M059J (cell line): ENCODE measurements around the gene CARD8. TPM values are rescaled to one million over a fixed set of nuclear protein-coding genes. Genes with fewer than 3 reads are reported as not detected.

ENCODE experiments used
- DNase-seq: peaks from one replicate; pipeline ENCODE4 v3.0.0-alpha.2; 2012; ENCODE audit warnings: low read depth
- total RNA-seq: library from RNA; depleted of rRNA; stranded (reverse); fragments of >200 nt; shearing (Covaris generic); gene quantifications from 2 replicates; pipeline ENCODE4 v1.2.3, GENCODE V29; 2014

Gene CARD8
- total RNA-seq, 1 experiment from 2014 or later = 10.7 TPM

GRCh38 chr19:48210005-48210404 is 45.7 kb downstream of the CARD8 start:
- no peak for DNase-seq

DNA sequence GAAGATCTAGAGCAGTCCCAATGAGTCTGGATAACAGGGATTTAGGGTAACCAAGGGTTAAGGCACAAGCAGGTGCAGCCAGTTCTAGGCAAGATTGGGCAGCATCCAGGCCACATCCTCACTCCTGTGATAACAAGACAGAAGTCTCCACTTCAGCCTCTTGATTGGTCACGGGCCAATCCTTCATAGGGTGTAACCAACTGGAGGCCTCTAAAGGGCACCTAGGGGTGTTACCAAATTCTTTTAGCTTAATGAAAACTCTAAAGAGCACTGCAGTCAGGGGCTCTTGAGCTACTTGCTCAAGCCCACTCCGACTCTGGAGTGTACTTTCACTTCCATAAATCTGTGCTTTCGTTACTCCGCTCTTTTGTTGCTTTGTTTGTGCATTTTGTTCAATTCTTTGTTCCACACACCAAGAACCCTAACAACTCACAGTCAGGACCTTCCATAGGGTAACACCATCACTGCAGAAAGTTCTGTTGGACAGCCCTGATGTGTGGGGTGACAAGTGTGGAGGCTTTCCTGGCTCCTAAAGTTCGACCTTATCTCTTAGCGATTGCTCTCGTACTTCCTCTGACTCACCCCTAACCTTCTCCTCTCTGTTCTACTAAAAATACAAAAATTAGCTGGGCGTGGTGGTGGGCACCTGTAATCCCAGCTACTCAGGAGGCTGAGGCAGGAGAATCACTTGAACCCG is 49.2 kb downstream of the CARD8 start:
- DNase-seq = peak; percentile 24

DNA sequence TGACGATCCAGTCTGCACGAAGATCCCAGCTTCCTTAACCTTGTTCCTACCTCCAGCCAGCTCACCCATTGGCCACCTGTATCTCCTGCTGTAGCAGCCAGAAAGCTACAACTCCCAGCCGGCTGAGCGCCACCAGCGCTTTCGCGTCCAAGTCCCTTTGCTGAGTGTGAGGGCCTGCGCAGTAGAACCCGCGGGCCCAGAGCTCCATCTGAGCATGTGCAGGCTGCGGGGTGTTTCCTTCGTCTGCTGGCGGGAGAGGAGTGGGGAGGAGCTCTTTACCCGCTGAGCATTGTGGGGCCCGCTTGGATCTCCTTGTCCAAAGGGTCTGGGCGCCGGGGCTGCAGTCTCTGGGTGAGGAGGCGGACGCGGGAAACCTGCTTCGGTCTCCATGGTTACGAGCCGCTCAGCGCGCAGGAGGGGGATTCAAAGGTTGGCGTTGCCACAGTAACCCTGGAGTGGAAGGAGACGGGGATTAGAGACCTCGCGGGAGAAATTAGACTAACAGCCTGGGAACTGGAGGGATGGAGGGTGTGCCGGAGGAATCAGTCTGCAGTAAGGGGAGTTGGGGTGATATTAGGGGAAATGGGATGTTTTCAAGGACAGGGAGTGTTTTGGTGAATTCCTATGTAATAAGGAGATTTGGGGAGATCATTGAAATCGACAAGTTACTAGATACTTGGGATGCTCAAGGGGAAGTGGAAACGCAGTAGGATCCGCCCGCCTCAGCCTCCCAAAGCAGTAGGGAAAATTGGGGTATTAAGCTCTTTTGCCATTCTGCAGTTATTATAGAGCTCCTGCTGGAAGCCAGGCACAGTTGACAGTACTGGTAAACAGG is 51.7 kb downstream of the CARD8 start:
- peak; percentile 98 for DNase-seq

- DNase-seq = no peak
Measured at GRCh38 chr19:48203222-48203793, 52.4 kb downstream of the CARD8 start.

DNA sequence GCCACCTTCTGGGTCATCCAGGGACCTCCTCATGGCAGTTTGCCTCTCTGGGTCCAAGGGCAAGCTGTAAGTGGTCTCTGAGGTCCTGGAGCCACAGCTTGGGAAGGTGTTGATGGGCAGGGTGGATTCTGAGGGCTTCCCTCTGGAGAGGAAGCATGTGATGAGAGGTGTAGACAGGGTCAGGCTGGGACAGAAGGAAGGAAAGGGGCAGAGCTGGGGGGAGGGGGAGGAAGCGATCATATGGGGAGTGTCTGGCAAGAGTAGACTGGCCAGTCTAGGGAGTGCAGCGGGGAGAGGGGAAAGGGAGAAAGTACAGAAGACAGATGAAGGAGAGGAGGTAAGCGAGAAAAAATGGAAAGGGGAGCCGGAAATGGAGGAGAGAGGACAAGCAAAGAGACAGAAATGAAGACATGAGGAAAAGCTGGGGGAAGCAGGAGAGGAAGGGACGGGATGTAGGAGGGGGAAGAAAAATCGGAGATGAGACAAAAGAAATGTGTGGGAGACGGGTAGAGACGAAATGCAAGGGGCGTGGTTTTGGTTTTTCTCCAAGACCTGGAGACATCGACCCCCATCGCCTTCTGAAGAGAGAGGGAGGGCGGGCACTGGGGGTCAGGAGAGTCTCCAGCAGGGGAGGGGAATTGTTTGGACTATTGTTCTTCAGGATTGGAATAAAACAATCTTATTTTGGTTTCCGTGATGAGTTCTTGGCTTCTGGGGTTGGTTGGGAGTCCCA is 58.6 kb downstream of the CARD8 start:
- DNase-seq = no peak

GRCh38 chr19:48196321-48196763 is 59.4 kb downstream of the CARD8 start:
- DNase-seq = no peak

DNA sequence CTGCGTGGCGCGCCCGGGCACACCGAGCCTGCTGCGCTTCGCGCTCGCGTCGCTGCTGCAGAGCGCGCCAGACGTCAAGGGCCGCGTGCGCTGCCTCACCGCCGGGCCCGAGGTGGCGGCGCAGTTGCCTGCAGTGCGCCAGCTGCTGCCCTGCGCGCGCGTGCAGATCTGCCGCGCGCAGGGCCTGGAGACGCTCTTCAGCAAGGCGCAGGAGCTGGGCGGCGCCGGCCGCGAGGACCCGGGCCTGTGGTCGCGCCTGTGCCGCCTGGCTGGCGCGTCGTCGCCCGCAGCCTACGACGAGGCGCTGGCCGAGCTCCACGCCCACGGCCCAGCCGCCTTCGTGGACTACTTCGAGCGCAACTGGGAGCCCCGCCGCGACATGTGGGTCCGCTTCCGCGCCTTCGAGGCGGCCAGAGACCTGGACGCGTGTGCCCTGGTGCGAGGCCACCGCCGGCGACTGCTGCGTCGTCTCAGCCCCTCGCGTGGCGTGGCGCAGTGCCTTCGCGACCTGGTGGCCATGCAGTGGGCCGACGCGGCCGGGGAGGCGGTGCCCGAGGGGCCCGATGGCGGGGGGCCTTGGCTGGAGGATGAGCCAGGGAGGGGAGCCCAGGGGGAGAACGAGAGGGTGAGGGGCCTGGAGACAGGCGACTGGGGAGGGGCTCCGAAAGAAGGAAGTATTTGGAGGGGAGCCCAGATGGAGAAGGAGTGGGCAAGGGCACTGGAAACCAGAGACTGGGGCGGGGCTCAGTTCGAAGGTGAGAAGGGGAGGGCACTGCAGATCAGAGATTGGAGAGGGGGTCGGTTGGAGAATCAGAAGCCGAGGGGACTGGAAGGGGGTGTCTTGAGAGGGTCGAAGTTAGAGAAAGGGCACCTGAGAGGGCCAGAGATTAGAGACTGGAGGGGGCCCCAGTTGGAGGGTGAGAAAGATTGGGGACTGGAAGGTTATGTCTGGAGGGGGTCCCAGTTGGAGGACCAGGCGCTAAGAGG is 60.6 kb downstream of the CARD8 start:
- DNase-seq = no peak

DNA sequence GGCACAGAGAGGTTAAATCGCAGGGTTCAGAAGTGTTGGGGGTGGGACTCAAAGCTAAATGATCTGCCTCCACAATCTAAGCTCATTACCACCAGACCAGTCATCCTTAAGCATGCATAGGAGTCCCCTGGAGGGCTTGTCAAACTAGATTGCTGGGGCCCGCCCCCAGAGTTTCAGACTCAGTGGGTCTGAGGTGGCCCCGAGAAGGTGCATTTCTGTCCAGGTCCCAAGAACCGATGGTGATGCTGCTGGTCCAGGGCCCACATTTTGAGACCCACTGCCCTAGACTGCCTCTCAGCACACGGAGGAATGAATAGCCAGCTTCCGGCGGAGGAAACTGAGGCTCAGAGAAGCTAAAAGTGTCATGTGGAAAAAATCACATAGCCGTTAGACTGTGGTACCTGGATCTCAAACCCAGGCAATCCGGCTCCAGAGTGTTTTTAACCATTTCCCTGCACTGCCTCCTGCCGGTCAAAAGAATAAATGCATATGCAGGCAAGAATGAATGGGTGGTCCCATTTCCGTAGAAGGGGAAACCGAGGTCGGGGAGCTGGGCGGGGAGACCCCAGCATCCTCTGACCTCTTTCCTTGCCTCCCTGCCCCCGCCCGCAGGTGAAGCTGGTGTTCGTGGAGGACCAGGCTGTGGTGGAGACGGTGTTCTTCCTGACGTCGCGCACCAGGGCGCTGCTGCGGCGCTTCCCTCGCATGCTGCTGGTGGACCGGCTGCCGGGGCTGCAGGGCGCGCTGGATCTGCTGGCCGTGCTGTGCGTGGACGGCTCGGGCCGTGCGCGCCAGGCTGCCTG is 61.5 kb downstream of the CARD8 start:
- DNase-seq = no peak

DNA sequence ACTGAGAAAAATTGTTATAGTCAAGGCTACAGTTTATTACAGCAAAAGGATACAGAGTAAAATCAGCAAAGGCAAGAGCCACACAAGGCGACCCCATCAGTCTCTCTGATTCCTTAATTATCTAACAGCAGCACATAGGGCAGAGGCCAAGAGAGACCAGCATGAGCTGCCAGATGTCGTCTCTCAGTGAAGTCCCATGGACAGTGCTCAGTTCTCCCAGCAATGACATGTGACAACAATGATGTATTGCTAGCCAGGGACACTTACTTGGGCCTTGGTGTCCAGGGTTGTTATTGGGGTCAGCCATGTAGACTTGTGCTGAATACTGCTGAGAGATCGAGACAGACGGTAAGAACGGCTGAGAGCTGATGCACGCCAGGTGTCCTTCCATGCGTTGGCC is 63.0 kb downstream of the CARD8 start:
- no peak for DNase-seq

DNA sequence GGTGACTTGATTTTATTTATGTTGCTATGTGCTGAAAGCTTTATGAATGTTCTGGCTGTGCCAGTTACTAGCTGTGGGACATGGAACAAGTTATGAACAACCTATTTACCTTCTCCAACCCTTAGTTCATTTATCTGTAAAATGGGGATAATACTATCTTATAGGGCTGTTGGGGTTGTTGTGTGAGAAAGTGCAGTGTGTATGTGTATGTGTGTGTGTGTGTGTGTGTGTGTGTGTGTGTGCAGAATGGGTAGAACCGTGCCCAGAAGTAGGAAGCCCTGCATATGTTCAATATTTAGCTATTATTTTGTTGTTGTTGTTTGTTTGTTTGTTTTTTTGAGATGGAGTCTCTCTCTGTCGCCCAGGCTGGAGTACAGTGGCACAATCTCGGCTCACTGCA is 64.8 kb downstream of the CARD8 start:
- no peak for DNase-seq

GRCh38 chr19:48190288-48190884 is 65.3 kb downstream of the CARD8 start:
- peak; percentile 74 for DNase-seq

DNA sequence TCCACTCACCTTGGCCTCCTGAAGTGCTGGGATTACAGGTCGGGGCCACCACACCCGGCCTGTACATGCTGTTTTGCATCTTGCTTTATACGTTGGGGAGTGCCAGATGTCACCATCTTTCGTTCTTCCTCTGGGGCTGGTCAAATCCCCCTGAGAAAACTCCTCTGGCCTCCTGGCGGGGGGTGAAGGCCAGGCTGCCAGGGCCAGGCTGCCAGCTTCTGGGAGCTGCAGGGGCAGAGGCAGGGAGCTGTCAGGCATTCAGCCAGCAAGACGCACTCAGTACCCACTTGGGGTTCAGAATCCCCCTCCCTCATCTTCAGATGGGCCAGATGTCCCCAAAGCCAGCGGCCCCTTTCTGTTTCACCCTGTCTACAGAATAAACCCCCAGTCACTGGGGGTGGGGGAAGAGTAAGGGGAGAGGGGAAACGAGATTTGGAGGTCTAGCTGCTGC is 69.1 kb downstream of the CARD8 start:
- no peak for DNase-seq

GRCh38 chr19:48186015-48186414 is 69.7 kb downstream of the CARD8 start:
- DNase-seq = no peak

- DNase-seq = no peak
Measured at GRCh38 chr19:48183356-48183755, 72.4 kb downstream of the CARD8 start.

GRCh38 chr19:48182434-48182833 is 73.3 kb downstream of the CARD8 start:
- DNase-seq = no peak

GRCh38 chr19:48181505-48181904 is 74.2 kb downstream of the CARD8 start:
- no peak for DNase-seq

DNA sequence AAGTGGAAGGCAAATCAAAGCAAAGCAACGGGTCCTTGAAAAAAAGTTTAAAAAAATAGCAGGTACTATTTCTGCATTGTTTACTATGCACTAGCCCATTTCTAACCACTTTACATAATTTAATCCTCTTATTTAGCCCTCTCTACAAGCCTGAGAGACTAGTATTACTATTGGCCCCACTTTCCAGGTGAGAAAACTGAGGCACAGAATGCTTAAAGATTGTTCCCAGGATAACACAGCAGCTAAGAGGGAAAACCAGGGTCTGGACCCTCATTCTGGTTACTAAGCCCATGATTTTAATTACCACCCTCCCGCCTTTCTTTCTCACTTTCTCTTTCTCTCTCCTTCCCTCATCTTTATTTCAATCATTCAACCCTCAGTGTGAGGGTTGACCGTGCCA is 79.5 kb downstream of the CARD8 start:
- DNase-seq = no peak

- no peak for DNase-seq
Measured at GRCh38 chr19:48175578-48175977, 80.1 kb downstream of the CARD8 start.

GRCh38 chr19:48174445-48175030 is 81.2 kb downstream of the CARD8 start:
- DNase-seq = no peak
